LNCaP clone FGC (cell line): ENCODE data around the gene RECQL.
"Not testable (repeated sequence)": the region's sequence is repeated elsewhere in the genome, so short reads cannot be mapped to it uniquely, and the experiment has no call there.

Experiments used
- DNase-seq: peaks from one replicate; pipeline ENCODE4 v3.0.0-alpha.2; 2011; ENCODE audit warnings: low read depth
- H3K4me3 ChIP-seq: 2 replicates; pipeline ENCODE4 v1.5.1; 2011; ENCODE audit warnings: mild to moderate bottlenecking, low read depth, low read length, control low read depth
- TF ChIP-seq, protein P1 (sequence below): IDR thresholded peaks from 2 replicates; pipeline ENCODE4 v1.5.1; 2012; ENCODE audit warnings: mild to moderate bottlenecking; ENCODE audit not compliant: control insufficient read depth, insufficient read depth; ENCODE audit errors: extremely low read depth

The RECQL gene

DNA sequence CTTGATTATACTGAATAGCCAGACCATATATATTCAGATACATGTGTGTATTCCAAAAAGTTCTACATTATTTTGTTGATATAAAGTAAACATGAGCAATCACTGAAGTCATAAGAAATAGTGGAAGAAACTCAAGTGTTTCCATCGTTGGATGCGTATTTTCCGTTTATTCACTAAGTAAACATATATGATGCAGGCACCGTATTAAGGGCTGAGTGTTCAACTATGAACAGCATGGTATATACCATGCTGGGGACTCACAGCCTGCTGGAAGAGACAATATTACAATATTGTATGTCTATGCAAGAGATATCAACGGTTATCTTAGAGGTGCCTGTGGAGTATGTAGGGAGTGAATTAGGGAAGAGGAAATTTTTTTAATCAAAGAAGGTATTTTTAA lies 62.8 kb downstream of the RECQL start:
- peak overlapping the region; percentile 72; the same call in 1 of the 2 replicates for H3K4me3 ChIP-seq
- TF ChIP-seq, protein P1, sequence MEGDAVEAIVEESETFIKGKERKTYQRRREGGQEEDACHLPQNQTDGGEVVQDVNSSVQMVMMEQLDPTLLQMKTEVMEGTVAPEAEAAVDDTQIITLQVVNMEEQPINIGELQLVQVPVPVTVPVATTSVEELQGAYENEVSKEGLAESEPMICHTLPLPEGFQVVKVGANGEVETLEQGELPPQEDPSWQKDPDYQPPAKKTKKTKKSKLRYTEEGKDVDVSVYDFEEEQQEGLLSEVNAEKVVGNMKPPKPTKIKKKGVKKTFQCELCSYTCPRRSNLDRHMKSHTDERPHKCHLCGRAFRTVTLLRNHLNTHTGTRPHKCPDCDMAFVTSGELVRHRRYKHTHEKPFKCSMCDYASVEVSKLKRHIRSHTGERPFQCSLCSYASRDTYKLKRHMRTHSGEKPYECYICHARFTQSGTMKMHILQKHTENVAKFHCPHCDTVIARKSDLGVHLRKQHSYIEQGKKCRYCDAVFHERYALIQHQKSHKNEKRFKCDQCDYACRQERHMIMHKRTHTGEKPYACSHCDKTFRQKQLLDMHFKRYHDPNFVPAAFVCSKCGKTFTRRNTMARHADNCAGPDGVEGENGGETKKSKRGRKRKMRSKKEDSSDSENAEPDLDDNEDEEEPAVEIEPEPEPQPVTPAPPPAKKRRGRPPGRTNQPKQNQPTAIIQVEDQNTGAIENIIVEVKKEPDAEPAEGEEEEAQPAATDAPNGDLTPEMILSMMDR, result no peak
- no peak for DNase-seq

DNA sequence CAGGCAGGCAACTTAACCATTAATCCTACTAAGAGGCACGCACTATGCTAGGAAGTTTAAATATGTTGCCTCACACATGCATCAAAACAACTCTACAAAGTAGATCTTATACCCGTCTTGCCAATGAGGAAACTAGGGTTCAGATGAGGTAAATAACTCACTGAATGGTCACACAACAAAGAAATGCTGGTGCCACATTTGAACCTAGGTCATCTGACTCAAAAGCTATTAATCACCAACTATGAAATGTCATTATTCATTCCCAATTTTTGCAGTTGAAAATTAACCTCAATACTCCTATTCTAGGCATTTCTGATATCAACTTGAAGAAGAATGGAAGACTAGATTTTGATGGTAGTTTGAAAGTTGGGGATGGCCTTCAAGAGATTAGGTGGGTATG lies 66.7 kb downstream of the RECQL start:
- TF ChIP-seq, protein P1, result no peak
- no peak for DNase-seq
- H3K4me3 ChIP-seq, result no peak overlapping the region

GRCh38 chr12:21433525-21433924 lies 67.9 kb downstream of the RECQL start:
- no peak overlapping the region for H3K4me3 ChIP-seq
- TF ChIP-seq, protein P1, result no peak
- DNase-seq, result no peak

DNA sequence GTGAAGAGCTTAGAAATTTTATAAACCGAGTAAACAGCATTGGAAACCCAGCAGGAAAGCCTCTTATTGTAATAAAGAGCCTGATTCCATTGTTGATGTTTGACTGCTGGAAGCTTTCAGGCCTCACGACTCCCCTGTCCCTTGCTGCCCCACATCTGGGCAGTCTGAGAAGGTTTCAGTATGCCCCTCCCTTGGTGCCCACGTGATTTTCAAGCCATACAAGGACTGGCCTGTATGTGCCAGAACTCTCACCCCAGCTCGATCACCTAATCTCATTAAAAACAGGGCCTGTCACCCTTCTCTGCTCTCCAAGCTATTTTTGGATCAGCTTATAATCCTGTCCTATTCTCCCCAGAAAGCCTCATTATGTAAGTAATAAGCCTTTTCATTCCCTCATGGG lies 71.4 kb downstream of the RECQL start:
- TF ChIP-seq, protein P1, result no peak
- no peak overlapping the region for H3K4me3 ChIP-seq
- DNase-seq, result no peak

DNA sequence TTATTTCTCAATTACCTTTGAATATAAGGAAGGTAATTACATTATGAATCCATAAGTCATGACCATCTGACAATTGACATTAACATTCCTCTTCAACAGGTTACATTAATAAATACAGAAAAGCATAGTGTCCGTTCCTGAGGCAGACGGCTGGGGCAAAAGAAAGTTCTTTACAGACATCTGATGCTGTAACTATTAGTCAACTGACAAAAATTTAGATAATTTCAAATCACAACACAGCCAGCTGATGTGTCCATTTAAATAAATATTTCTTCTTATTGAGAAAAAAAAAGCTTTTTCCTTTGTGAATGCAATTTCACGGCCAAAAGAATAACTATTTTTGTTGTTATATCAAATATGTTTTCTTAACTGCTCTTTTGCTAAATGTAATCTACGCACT lies 73.2 kb downstream of the RECQL start:
- no peak for DNase-seq
- no peak overlapping the region for H3K4me3 ChIP-seq
- TF ChIP-seq, protein P1, result no peak

DNA sequence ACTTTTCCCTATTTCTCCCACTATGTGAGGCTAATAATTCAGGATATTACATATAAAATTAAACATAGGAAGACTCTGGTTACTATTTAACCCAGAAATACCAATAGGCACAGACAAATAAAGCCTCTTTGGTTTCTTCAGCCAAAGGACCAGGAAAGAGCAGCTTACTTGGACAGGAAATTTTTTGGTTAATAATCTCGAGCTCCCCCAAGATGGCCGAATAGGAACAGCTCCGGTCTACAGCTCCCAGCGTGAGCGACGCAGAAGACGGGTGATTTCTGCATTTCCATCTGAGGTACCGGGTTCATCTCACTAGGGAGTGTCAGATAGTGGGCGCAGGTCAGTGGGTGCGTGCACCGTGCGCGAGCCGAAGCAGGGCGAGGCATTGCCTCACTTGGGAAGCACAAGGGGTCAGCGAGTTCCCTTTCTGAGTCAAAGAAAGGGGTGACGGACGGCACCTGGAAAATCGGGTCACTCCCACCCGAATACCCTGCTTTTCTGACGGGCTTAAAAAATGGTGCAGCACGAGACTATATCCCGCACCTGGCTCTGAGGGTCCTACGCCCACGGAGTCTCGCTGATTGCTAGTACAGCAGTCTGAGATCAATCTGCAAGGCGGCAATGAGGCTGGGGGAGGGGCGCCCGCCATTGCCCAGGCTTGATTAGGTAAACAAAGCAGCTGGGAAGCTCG lies 82.3 kb downstream of the RECQL start:
- H3K4me3 ChIP-seq, result peak overlapping the region; percentile 13; the same call in 1 of the 2 replicates
- not testable (repeated sequence) for DNase-seq
